GM19463 (cell line): Measurements from ENCODE around the gene FAP.

Source experiments
- ATAC-seq: cut with Tn5 transposase; IDR thresholded peaks from one replicate; pipeline ENCODE4 v1.9.1; 2021; ENCODE audit warnings: mild to moderate bottlenecking, moderate library complexity; ENCODE audit not compliant: unreplicated experiment

The FAP gene

GRCh38 chr2:162243294-162243693 is at the start of gene FAP:
Gene FAP (minus strand): TSS chr2:162243445. CDS start chr2:162243327, 118 bp downstream.
- no peak for ATAC-seq

GRCh38 chr2:162291748-162292147 is 48.5 kb upstream of the FAP start:
- no peak for ATAC-seq

- no peak for ATAC-seq
Observed at GRCh38 chr2:162282765-162283425, 39.6 kb upstream of the FAP start.

- no peak for ATAC-seq
Observed at GRCh38 chr2:162280654-162281053, 37.4 kb upstream of the FAP start.

- no peak for ATAC-seq
Observed at GRCh38 chr2:162277381-162277780, 34.1 kb upstream of the FAP start.

GRCh38 chr2:162267996-162268395 is 24.8 kb upstream of the FAP start:
- ATAC-seq = no peak

GRCh38 chr2:162267496-162267895 is 24.3 kb upstream of the FAP start:
- ATAC-seq = no peak

- no peak for ATAC-seq
Observed at GRCh38 chr2:162266460-162266760, 23.2 kb upstream of the FAP start.

- ATAC-seq = no peak
Observed at GRCh38 chr2:162265666-162266459, 22.6 kb upstream of the FAP start.

- ATAC-seq = peak; percentile 46
Observed at GRCh38 chr2:162261032-162261945, 18.0 kb upstream of the FAP start.

- no peak for ATAC-seq
Observed at GRCh38 chr2:162258686-162259085, 15.4 kb upstream of the FAP start.

- no peak for ATAC-seq
Observed at GRCh38 chr2:162258169-162258568, 14.9 kb upstream of the FAP start.

GRCh38 chr2:162257425-162257824 is 14.2 kb upstream of the FAP start:
- no peak for ATAC-seq

GRCh38 chr2:162256591-162256991 is 13.3 kb upstream of the FAP start:
- ATAC-seq = no peak

GRCh38 chr2:162254236-162254871 is 11.1 kb upstream of the FAP start:
- ATAC-seq = no peak

GRCh38 chr2:162253435-162253834 is 10.2 kb upstream of the FAP start:
- no peak for ATAC-seq

- no peak for ATAC-seq
Observed at GRCh38 chr2:162252153-162252552, 8.9 kb upstream of the FAP start.

- ATAC-seq = no peak
Observed at GRCh38 chr2:162245781-162246180, 2.5 kb upstream of the FAP start.

- no peak for ATAC-seq
Observed at GRCh38 chr2:162245061-162245460, 1.8 kb upstream of the FAP start.

- no peak for ATAC-seq
Observed at GRCh38 chr2:162244541-162245031, 1.3 kb upstream of the FAP start.

- no peak for ATAC-seq
Observed at GRCh38 chr2:162243715-162244114, 470 bp upstream of the FAP start.
